WTC11 (cell line): ENCODE results near the gene RAB40B. TPM values are rescaled to one million over a fixed set of nuclear protein-coding genes. Genes with fewer than 3 reads are reported as not detected.

Source experiments
- ATAC-seq: fragments of 200-7000 bp; cut with Tn5 transposase; 2 replicates; pipeline ENCODE4 v1.10.0; 2021; ENCODE audit warnings: mild to moderate bottlenecking, moderate library complexity
- CTCF ChIA-PET: fragments of 300-600 bp; sonication (Branson Sonifier 250); formaldehyde crosslinking; loops from one replicate; lab custom pipeline; 2021; ENCODE audit warnings: antibody characterized with exemption; lab: Charles Lee
- POLR2A ChIA-PET: fragments of 350-600 bp; sonication (Branson Sonifier 250); formaldehyde crosslinking; loops from one replicate; lab custom pipeline; 2021; ENCODE audit warnings: antibody characterized with exemption; lab: Charles Lee
- DNase-seq: peaks from one replicate; pipeline ENCODE4 v3.0.0; 2021; ENCODE audit warnings: low spot score
- H3K27ac Mint-ChIP-seq: 2 replicates; pipeline ENCODE4 v1.8.0; 2021; ENCODE audit warnings: mixed read lengths
- H3K27me3 Mint-ChIP-seq: 2 replicates; pipeline ENCODE4 v1.8.0; 2021; ENCODE audit warnings: low read depth, mild to moderate bottlenecking, moderate library complexity, mixed read lengths
- H3K36me3 Mint-ChIP-seq: 2 replicates; pipeline ENCODE4 v1.8.0; 2021; ENCODE audit warnings: mixed read lengths
- H3K4me1 Mint-ChIP-seq: 2 replicates; pipeline ENCODE4 v1.8.0; 2022; ENCODE audit warnings: mixed read lengths
- H3K4me3 Mint-ChIP-seq: 2 replicates; pipeline ENCODE4 v1.8.0; 2021; ENCODE audit warnings: mild to moderate bottlenecking, moderate library complexity, mixed read lengths
- H3K9me3 Mint-ChIP-seq: 2 replicates; pipeline ENCODE4 v1.8.0; 2021; ENCODE audit warnings: mixed read lengths
- ELF4 ChIP-seq: sonication (generic); formaldehyde crosslinking; IDR thresholded peaks from 2 replicates; pipeline ENCODE4 v1.8.1; 2022; ENCODE audit warnings: low read depth, mild to moderate bottlenecking, moderate library complexity, missing genetic modification reagents
- EMX1 ChIP-seq: fragments of 250-450 bp; sonication (Bioruptor Pico); IDR thresholded peaks from 2 replicates; pipeline ENCODE4 v1.8.0; 2021; ENCODE audit warnings: mild to moderate bottlenecking
- FOXK1 ChIP-seq: sonication (generic); formaldehyde crosslinking; IDR thresholded peaks from 2 replicates; pipeline ENCODE4 v1.8.0; 2022; ENCODE audit warnings: mild to moderate bottlenecking, moderate library complexity, missing genetic modification reagents
- GABPB1 ChIP-seq: sonication (generic); formaldehyde crosslinking; IDR thresholded peaks from 2 replicates; pipeline ENCODE4 v1.8.1; 2023; ENCODE audit warnings: mild to moderate bottlenecking, missing genetic modification reagents
- NFYB ChIP-seq: sonication (generic); formaldehyde crosslinking; conservative IDR thresholded peaks from 2 replicates; pipeline ENCODE4 v1.8.0; 2022; ENCODE audit warnings: low read depth, missing genetic modification reagents
- OVOL2 ChIP-seq: fragments of 250-450 bp; sonication (Bioruptor Pico); IDR thresholded peaks from 2 replicates; pipeline ENCODE4 v1.9.0; 2021; ENCODE audit warnings: mild to moderate bottlenecking, borderline replicate concordance
- TCF7 ChIP-seq: sonication (generic); formaldehyde crosslinking; IDR thresholded peaks from 2 replicates; pipeline ENCODE4 v1.8.0; 2022; ENCODE audit warnings: mild to moderate bottlenecking, low read depth, missing genetic modification reagents, moderate library complexity
- TEAD4 ChIP-seq: sonication (generic); formaldehyde crosslinking; IDR thresholded peaks from 2 replicates; pipeline ENCODE4 v1.8.0; 2022; ENCODE audit warnings: mild to moderate bottlenecking, missing genetic modification reagents
- ZNF219 ChIP-seq: sonication (generic); formaldehyde crosslinking; IDR thresholded peaks from 2 replicates; pipeline ENCODE4 v1.8.0; 2023; ENCODE audit warnings: missing genetic modification reagents, mild to moderate bottlenecking, borderline replicate concordance
- ZNF423 ChIP-seq: fragments of 250-450 bp; sonication (Bioruptor Pico); IDR thresholded peaks from 2 replicates; pipeline ENCODE4 v2.1.2; 2022; ENCODE audit warnings: mild to moderate bottlenecking, moderate library complexity
- total RNA-seq: library from RNA; stranded (reverse); gene quantifications from 3 replicates; pipeline ENCODE4 v1.2.3, GENCODE V29; 2021
- TF ChIP-seq, protein P1 (sequence below): fragments of 250-450 bp; sonication (Bioruptor Pico); conservative IDR thresholded peaks from 2 replicates; pipeline ENCODE4 v1.9.0; 2021; ENCODE audit warnings: mild to moderate bottlenecking
- TF ChIP-seq, protein P2 (sequence below): sonication (generic); formaldehyde crosslinking; IDR thresholded peaks from 2 replicates; pipeline ENCODE4 v1.8.1; 2023; ENCODE audit warnings: mild to moderate bottlenecking, moderate library complexity, missing genetic modification reagents
- TF ChIP-seq, protein P3 (sequence below): sonication (generic); formaldehyde crosslinking; IDR thresholded peaks from 2 replicates; pipeline ENCODE4 v1.8.0; 2022; ENCODE audit warnings: mild to moderate bottlenecking, missing genetic modification reagents
- TF ChIP-seq, protein P4 (sequence below): fragments of 200-600 bp; IDR thresholded peaks from 2 replicates; pipeline ENCODE4 v1.8.0; 2022; ENCODE audit warnings: antibody characterized with exemption
- TF ChIP-seq, protein P5 (sequence below): fragments of 250-450 bp; sonication (Bioruptor Pico); IDR thresholded peaks from 2 replicates; pipeline ENCODE4 v2.1.2; 2022; ENCODE audit warnings: mild to moderate bottlenecking, moderate library complexity
- TF ChIP-seq, protein P6 (sequence below): fragments of 250-450 bp; sonication (Bioruptor Pico); IDR thresholded peaks from 2 replicates; pipeline ENCODE4 v1.9.0; 2021; ENCODE audit warnings: mild to moderate bottlenecking
- TF ChIP-seq, protein P7 (sequence below): sonication (generic); formaldehyde crosslinking; IDR thresholded peaks from 2 replicates; pipeline ENCODE4 v1.8.1; 2023; ENCODE audit warnings: mild to moderate bottlenecking, missing genetic modification reagents, borderline replicate concordance

RAB40B gene
- total RNA-seq, 1 experiment from 2014 or later: 3.1 TPM

DNA sequence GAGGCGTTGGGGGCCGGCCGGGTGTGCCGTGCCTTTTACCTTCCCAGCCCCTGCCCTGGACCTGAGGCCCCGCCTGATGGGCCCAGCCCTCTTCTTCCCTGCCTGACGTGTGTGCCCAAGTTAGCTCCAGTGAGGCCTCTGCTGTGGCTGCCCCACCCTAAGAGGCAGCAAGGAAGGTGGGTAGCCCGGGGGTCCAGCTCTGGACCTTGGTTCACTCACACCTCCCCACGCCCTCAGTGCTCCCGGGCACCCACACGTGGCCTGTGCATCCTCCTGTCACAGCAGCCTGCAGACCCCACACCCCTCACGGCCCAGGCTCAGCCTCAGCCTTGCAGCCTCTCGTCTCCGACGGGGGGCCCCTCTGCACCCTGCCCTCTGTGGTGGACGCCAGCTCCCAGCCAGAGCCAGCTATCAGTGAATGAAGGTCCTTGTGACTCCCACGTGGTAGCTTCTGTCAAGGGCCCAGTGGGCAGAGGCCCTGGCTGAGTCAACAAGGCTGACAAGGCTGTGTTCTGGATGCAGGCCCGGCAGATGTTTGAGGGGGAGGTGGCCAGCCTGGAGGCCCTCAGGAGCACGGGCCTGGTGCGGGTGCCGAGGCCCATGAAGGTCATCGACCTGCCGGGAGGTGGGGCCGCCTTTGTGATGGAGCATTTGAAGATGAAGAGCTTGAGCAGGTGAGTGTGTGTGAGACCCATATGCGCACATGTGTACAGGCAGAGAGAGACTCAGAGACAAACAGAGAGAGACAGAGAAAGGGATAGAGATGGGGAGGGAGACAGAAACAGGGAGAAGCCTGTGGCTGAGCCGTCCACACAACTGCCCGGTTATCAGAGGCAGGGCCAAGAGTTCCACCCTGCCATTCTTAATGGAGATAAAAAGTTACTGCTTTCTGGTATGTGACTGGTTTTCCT lies 39.7 kb upstream of the RAB40B start:
- Mint-ChIP-seq H3K4me3 (no peak overlapping the region), H3K36me3 (peaks cover 42% of the 10 kb centered on the region), H3K9me3 (peaks cover 25% of the 10 kb centered on the region), H3K27me3 (peaks cover 13% of the 10 kb centered on the region), H3K4me1 (peaks cover 4% of the 10 kb centered on the region; the same call in 1 of the 2 replicates), H3K27ac (no peak overlapping the region)
- ChIA-PET POLR2A (no interaction called here), CTCF (no interaction called here)
- peak; percentile 95 for TF ChIP-seq GABPB1 (CRISPR knock-in tag)
- TF ChIP-seq ELF4 (CRISPR knock-in tag): no peak
- TF ChIP-seq, protein P1, sequence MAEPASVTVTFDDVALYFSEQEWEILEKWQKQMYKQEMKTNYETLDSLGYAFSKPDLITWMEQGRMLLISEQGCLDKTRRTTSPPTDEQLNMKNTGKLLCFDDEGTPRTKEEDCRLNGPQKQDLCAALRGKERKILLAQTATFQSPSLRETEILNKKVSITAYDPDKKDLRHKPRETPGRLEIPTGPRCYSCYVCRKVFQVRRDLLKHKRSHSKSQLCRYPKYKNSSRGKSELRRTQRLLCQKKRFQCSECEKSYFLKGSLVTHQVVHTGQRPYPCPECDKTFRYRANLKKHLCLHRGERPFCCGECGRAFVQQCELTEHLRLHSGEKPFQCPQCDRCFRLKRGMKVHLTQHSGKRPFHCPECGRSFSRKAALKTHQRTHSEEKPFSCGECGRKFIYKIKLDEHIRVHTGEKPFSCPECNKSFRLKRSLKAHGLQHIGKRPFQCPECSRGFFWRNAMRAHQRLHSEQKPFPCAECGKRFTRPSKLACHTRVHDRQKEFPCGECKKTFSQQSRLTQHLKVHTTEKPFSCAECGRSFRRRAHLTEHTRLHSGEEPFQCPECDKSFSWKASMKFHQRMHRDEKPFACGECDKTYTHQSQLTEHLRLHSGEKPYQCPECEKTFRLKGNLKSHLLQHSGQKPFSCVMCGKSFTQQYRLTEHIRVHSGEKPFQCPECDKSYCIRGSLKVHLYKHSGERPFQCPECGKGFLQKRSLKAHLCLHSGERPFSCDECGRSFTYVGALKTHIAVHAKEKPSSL (CRISPR knock-in tag): no peak
- TF ChIP-seq, protein P2, sequence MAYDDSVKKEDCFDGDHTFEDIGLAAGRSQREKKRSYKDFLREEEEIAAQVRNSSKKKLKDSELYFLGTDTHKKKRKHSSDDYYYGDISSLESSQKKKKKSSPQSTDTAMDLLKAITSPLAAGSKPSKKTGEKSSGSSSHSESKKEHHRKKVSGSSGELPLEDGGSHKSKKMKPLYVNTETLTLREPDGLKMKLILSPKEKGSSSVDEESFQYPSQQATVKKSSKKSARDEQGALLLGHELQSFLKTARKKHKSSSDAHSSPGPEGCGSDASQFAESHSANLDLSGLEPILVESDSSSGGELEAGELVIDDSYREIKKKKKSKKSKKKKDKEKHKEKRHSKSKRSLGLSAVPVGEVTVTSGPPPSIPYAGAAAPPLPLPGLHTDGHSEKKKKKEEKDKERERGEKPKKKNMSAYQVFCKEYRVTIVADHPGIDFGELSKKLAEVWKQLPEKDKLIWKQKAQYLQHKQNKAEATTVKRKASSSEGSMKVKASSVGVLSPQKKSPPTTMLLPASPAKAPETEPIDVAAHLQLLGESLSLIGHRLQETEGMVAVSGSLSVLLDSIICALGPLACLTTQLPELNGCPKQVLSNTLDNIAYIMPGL (CRISPR knock-in tag): no peak
- TF ChIP-seq, protein P3, sequence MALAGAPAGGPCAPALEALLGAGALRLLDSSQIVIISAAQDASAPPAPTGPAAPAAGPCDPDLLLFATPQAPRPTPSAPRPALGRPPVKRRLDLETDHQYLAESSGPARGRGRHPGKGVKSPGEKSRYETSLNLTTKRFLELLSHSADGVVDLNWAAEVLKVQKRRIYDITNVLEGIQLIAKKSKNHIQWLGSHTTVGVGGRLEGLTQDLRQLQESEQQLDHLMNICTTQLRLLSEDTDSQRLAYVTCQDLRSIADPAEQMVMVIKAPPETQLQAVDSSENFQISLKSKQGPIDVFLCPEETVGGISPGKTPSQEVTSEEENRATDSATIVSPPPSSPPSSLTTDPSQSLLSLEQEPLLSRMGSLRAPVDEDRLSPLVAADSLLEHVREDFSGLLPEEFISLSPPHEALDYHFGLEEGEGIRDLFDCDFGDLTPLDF (CRISPR knock-in tag): no peak
- DNase-seq: no peak
- no peak for ATAC-seq

DNA sequence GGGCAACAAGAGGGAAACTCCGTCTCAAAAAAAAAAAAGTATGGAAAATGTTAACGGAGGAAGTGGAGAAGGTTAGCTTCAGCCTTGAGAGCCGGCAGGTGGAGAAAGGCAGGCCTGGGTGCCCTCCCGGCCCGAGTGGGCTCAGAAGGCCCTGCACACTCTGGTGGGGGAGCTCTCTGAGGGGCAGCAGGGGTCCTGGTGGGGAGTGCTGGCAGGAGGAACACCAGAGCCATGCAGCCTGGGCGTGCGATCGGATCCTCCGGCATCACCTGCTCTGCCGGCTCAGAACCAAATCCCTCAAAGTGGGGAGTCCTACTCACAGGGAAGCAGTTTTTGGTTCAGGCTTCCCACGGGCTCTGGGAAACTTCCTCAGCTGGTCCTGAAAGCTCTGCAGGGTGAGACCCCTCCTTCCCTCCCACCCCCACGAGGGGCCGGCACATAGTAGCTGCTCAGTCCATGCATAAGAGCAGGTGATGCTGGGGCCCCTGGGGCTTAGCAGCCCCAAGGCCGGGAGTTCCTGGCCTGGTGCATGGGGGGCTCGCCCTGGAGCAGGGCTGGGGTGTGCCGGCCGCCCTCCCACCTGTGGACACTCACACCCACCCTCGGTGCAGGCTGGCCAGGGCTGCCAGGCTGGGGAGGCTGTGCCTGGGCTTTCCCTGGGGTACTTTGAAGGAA lies 38.1 kb upstream of the RAB40B start:
- peak overlapping the region; percentile 66 for H3K4me3 Mint-ChIP-seq
- no peak for ATAC-seq
- peaks cover 19% of the 10 kb centered on the region for H3K27me3 Mint-ChIP-seq
- no peak overlapping the region for H3K27ac Mint-ChIP-seq
- peaks cover 4% of the 10 kb centered on the region; the same call in 1 of the 2 replicates for H3K4me1 Mint-ChIP-seq
- H3K9me3 Mint-ChIP-seq: peaks cover 25% of the 10 kb centered on the region
- peaks cover 36% of the 10 kb centered on the region for H3K36me3 Mint-ChIP-seq
- DNase-seq: no peak
- ChIA-PET POLR2A (no interaction called here), CTCF (interaction anchor here (0.9 kb wide), 1 partner anchor 18 kb away, joined by 3 read pairs; no protein-coding TSS in a partner anchor)
- TF ChIP-seq TEAD4 (no peak), NFYB (CRISPR knock-in tag) (no peak), ZNF219 (CRISPR knock-in tag) (no peak), EMX1 (CRISPR knock-in tag) (no peak), ZNF423 (CRISPR knock-in tag) (no peak), FOXK1 (CRISPR knock-in tag) (no peak), OVOL2 (CRISPR knock-in tag) (no peak), TCF7 (no peak)
- TF ChIP-seq, protein P4, sequence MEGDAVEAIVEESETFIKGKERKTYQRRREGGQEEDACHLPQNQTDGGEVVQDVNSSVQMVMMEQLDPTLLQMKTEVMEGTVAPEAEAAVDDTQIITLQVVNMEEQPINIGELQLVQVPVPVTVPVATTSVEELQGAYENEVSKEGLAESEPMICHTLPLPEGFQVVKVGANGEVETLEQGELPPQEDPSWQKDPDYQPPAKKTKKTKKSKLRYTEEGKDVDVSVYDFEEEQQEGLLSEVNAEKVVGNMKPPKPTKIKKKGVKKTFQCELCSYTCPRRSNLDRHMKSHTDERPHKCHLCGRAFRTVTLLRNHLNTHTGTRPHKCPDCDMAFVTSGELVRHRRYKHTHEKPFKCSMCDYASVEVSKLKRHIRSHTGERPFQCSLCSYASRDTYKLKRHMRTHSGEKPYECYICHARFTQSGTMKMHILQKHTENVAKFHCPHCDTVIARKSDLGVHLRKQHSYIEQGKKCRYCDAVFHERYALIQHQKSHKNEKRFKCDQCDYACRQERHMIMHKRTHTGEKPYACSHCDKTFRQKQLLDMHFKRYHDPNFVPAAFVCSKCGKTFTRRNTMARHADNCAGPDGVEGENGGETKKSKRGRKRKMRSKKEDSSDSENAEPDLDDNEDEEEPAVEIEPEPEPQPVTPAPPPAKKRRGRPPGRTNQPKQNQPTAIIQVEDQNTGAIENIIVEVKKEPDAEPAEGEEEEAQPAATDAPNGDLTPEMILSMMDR: no peak
- TF ChIP-seq, protein P5, sequence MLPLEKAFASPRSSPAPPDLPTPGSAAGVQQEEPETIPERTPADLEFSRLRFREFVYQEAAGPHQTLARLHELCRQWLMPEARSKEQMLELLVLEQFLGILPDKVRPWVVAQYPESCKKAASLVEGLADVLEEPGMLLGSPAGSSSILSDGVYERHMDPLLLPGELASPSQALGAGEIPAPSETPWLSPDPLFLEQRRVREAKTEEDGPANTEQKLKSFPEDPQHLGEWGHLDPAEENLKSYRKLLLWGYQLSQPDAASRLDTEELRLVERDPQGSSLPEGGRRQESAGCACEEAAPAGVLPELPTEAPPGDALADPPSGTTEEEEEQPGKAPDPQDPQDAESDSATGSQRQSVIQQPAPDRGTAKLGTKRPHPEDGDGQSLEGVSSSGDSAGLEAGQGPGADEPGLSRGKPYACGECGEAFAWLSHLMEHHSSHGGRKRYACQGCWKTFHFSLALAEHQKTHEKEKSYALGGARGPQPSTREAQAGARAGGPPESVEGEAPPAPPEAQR: no peak
- TF ChIP-seq, protein P6, sequence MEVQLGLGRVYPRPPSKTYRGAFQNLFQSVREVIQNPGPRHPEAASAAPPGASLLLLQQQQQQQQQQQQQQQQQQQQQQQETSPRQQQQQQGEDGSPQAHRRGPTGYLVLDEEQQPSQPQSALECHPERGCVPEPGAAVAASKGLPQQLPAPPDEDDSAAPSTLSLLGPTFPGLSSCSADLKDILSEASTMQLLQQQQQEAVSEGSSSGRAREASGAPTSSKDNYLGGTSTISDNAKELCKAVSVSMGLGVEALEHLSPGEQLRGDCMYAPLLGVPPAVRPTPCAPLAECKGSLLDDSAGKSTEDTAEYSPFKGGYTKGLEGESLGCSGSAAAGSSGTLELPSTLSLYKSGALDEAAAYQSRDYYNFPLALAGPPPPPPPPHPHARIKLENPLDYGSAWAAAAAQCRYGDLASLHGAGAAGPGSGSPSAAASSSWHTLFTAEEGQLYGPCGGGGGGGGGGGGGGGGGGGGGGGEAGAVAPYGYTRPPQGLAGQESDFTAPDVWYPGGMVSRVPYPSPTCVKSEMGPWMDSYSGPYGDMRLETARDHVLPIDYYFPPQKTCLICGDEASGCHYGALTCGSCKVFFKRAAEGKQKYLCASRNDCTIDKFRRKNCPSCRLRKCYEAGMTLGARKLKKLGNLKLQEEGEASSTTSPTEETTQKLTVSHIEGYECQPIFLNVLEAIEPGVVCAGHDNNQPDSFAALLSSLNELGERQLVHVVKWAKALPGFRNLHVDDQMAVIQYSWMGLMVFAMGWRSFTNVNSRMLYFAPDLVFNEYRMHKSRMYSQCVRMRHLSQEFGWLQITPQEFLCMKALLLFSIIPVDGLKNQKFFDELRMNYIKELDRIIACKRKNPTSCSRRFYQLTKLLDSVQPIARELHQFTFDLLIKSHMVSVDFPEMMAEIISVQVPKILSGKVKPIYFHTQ (CRISPR knock-in tag): no peak
- TF ChIP-seq, protein P7, sequence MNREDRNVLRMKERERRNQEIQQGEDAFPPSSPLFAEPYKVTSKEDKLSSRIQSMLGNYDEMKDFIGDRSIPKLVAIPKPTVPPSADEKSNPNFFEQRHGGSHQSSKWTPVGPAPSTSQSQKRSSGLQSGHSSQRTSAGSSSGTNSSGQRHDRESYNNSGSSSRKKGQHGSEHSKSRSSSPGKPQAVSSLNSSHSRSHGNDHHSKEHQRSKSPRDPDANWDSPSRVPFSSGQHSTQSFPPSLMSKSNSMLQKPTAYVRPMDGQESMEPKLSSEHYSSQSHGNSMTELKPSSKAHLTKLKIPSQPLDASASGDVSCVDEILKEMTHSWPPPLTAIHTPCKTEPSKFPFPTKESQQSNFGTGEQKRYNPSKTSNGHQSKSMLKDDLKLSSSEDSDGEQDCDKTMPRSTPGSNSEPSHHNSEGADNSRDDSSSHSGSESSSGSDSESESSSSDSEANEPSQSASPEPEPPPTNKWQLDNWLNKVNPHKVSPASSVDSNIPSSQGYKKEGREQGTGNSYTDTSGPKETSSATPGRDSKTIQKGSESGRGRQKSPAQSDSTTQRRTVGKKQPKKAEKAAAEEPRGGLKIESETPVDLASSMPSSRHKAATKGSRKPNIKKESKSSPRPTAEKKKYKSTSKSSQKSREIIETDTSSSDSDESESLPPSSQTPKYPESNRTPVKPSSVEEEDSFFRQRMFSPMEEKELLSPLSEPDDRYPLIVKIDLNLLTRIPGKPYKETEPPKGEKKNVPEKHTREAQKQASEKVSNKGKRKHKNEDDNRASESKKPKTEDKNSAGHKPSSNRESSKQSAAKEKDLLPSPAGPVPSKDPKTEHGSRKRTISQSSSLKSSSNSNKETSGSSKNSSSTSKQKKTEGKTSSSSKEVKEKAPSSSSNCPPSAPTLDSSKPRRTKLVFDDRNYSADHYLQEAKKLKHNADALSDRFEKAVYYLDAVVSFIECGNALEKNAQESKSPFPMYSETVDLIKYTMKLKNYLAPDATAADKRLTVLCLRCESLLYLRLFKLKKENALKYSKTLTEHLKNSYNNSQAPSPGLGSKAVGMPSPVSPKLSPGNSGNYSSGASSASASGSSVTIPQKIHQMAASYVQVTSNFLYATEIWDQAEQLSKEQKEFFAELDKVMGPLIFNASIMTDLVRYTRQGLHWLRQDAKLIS (CRISPR knock-in tag): no peak
